Liver (tissue), 2 donors: Measurements from ENCODE around the gene TTC23.

Experiments used
- CTCF ChIP-seq: fragments of 150-350 bp; IDR thresholded peaks from 2 replicates; pipeline ENCODE4 v1.5.1; 2017; ENCODE audit warnings: improper control_type of control experiment, low read depth, low read length; ENCODE audit not compliant: missing input control
- REST ChIP-seq: IDR thresholded peaks from 2 replicates; pipeline ENCODE4 v1.6.1; 2016; ENCODE audit warnings: antibody characterized with exemption, mild to moderate bottlenecking
- donor health status: healthy.

DNA sequence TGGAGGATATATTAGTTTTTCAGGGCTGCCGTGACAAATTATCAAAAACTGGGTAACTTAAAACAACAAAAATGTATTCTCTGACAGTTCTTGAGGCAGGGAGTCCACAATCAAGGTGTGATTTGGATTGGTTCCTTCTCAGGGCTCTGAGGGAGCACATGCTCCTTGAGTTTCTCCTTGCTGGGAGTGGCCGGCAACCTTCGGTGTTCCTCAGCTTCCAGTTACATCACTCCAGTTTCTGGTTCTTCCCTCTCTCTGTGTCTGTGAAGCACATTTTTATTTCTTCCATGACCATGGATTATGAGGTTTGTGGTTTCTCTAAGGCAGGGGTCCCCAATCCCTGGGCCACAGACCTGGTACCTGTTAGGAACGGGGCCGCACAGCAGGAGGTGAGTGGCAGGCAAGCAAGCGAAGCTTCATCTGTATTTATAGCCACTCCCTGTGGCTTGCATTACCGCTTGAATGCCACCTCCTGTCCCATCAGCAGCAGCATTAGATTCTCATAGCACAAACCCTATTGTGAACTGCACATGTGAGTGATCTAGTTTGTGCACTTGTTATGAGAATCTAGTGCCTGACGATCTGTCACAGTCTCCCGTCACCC is 26.2 kb upstream of the TTC23 start:
- TF ChIP-seq REST (no peak), CTCF (no peak)
